H1 (cell line): ENCODE data around the gene RETREG1. TPM values are rescaled to one million over a fixed set of nuclear protein-coding genes. Genes with fewer than 3 reads are reported as not detected.

Experiments
- CTCF ChIA-PET: fragments of 300-600 bp; sonication (Branson Sonifier 250); formaldehyde crosslinking; loops from one replicate; lab custom pipeline; 2021; ENCODE audit not compliant: partially characterized antibody; lab: Charles Lee
- POLR2A ChIA-PET: fragments of 300-600 bp; sonication (Branson Sonifier 250); formaldehyde crosslinking; loops from one replicate; lab custom pipeline; 2021; ENCODE audit warnings: inconsistent platforms; ENCODE audit not compliant: partially characterized antibody; lab: Charles Lee
- DNase-seq, 2 experiments: peaks; one replicate each; pipeline versions ENCODE4 v3.0.0 to v3.0.0-alpha.2; 2010 to 2022; ENCODE audit warnings: low spot score in 2 of 2, low read depth in 1 of 2, mixed read lengths in 1 of 2
- FAIRE-seq: peaks from 2 replicates; lab custom pipeline; 2011; peaks lifted over from hg19 to GRCh38; lab: Jason Lieb, UNC
- H2AFZ ChIP-seq: 2 replicates; pipeline ENCODE4 v1.8.1; 2012; ENCODE audit warnings: low read length, inconsistent platforms
- H2AK5ac ChIP-seq: 2 replicates; pipeline ENCODE4 v1.6.1; 2013; ENCODE audit warnings: low read depth, low read length
- H2BK120ac ChIP-seq: replicated peaks from 2 replicates; pipeline ENCODE3; 2013; ENCODE audit warnings: low read depth, low read length, inconsistent platforms
- H2BK12ac ChIP-seq: 2 replicates; pipeline ENCODE4 v1.6.1; 2013; ENCODE audit warnings: low read depth, low read length
- H2BK15ac ChIP-seq: 2 replicates; pipeline ENCODE4 v1.6.1; 2013; ENCODE audit warnings: low read length
- H2BK20ac ChIP-seq: 2 replicates; pipeline ENCODE4 v1.6.1; 2013; ENCODE audit warnings: low read length
- H2BK5ac ChIP-seq: 2 replicates; pipeline ENCODE4 v1.6.1; 2013; ENCODE audit warnings: low read depth, low read length
- H3K14ac ChIP-seq: 2 replicates; pipeline ENCODE4 v1.6.1; 2013; ENCODE audit warnings: inconsistent platforms; ENCODE audit not compliant: insufficient read length
- H3K18ac ChIP-seq: 2 replicates; pipeline ENCODE4 v1.6.1; 2013; ENCODE audit warnings: low read length; ENCODE audit errors: extremely low read depth
- H3K23ac ChIP-seq: 2 replicates; pipeline ENCODE4 v1.6.1; 2013; ENCODE audit warnings: inconsistent platforms; ENCODE audit not compliant: insufficient read length
- H3K23me2 ChIP-seq: 2 replicates; pipeline ENCODE4 v1.6.1; 2013; ENCODE audit warnings: low read depth, low read length
- H3K27ac ChIP-seq: 2 replicates; pipeline ENCODE4 v1.6.1; 2011; ENCODE audit warnings: low read depth, low read length, inconsistent platforms
- H3K27me3 ChIP-seq, 4 experiments: replicated peaks in 1 of 4; 1 replicate in 1 of 4; 2 replicates in 3 of 4; pipeline versions ENCODE4 v1.6.1 to v1.8.1; 2011 to 2013; ENCODE audit warnings: low read length in 3 of 4, mild to moderate bottlenecking in 3 of 4, inconsistent platforms in 2 of 4, mixed read lengths in 2 of 4, moderate library complexity in 1 of 4; ENCODE audit not compliant: control insufficient read depth in 3 of 4, insufficient read depth in 3 of 4; ENCODE audit errors: extremely low read depth in 1 of 4
- H3K36me3 ChIP-seq, 4 experiments: 2 replicates each; pipeline versions ENCODE4 v1.6.1 to v1.8.1; 2011 to 2013; ENCODE audit warnings: mild to moderate bottlenecking in 4 of 4, low read length in 3 of 4, moderate library complexity in 2 of 4, control low read depth in 1 of 4, inconsistent platforms in 1 of 4; ENCODE audit not compliant: insufficient read depth in 4 of 4, control insufficient read depth in 2 of 4
- H3K4ac ChIP-seq: replicated peaks from 2 replicates; pipeline ENCODE3; 2013; ENCODE audit warnings: low read length, low read depth, mixed read lengths, inconsistent platforms; ENCODE audit not compliant: insufficient read length
- H3K4me1 ChIP-seq, 4 experiments: replicated peaks in 1 of 4; 1 replicate in 1 of 4; 2 replicates in 3 of 4; pipeline versions ENCODE4 v1.6.1 to v1.8.1; 2011 to 2013; ENCODE audit warnings: low read length in 3 of 4, inconsistent platforms in 2 of 4, mixed read lengths in 1 of 4; ENCODE audit not compliant: insufficient read depth in 4 of 4, control insufficient read depth in 3 of 4
- H3K4me2 ChIP-seq, 2 experiments: 2 replicates each; pipeline versions ENCODE4 v1.6.1 to v1.8.1; 2011 to 2013; ENCODE audit warnings: low read depth in 2 of 2, low read length in 2 of 2, control low read depth in 1 of 2, inconsistent platforms in 1 of 2, mild to moderate bottlenecking in 1 of 2; ENCODE audit not compliant: insufficient read depth in 1 of 2
- H3K4me3 ChIP-seq, 4 experiments: fragments of 200-600, 300-600 bp in 1 of 4; sonication (generic), shearing (Covaris generic), sonication (Bioruptor Twin) in 1 of 4; 2 replicates each; pipeline versions ENCODE4 v1.5.1 to v1.8.1; 2011 to 2016; ENCODE audit warnings: low read length in 4 of 4, low read depth in 3 of 4, control low read depth in 2 of 4, inconsistent platforms in 2 of 4, mild to moderate bottlenecking in 2 of 4, mixed read lengths in 1 of 4, moderate library complexity in 1 of 4; ENCODE audit not compliant: insufficient read depth in 2 of 4; ENCODE audit errors: extremely low read depth in 1 of 4
- H3K56ac ChIP-seq: replicated peaks from 2 replicates; pipeline ENCODE3; 2013; ENCODE audit warnings: low read depth, mild to moderate bottlenecking, mixed read lengths, low read length, inconsistent platforms; ENCODE audit not compliant: insufficient read length
- H3K79me1 ChIP-seq: 2 replicates; pipeline ENCODE4 v1.6.1; 2013; ENCODE audit warnings: low read depth, low read length, control low read depth
- H3K79me2 ChIP-seq, 2 experiments: 2 replicates each; pipeline versions ENCODE4 v1.6.1 to v1.8.1; 2012 to 2013; ENCODE audit warnings: low read length in 2 of 2, mild to moderate bottlenecking in 2 of 2, inconsistent platforms in 1 of 2; ENCODE audit not compliant: insufficient read depth in 2 of 2, control insufficient read depth in 1 of 2
- H3K9ac ChIP-seq, 4 experiments: replicated peaks in 1 of 4; 1 replicate in 1 of 4; 2 replicates in 3 of 4; pipeline versions ENCODE4 v1.6.1 to v1.8.1; 2011 to 2013; ENCODE audit warnings: low read depth in 3 of 4, low read length in 3 of 4, control low read depth in 2 of 4, mild to moderate bottlenecking in 2 of 4, moderate library complexity in 2 of 4, inconsistent platforms in 1 of 4; ENCODE audit errors: extremely low read depth in 1 of 4
- H3K9me3 ChIP-seq, 2 experiments: 2 replicates each; pipeline versions ENCODE4 v1.6.1 to v1.8.1; 2012 to 2013; ENCODE audit warnings: mild to moderate bottlenecking in 2 of 2, moderate library complexity in 2 of 2, control low read depth in 1 of 2, inconsistent platforms in 1 of 2, low read depth in 1 of 2, low read length in 1 of 2, mixed read lengths in 1 of 2; ENCODE audit not compliant: insufficient read depth in 2 of 2
- H4K20me1 ChIP-seq, 2 experiments: replicated peaks in 1 of 2; 2 replicates each; pipeline versions ENCODE3 to v1.8.1; 2011 to 2013; ENCODE audit warnings: inconsistent platforms in 2 of 2, low read length in 2 of 2, mild to moderate bottlenecking in 1 of 2; ENCODE audit not compliant: insufficient read depth in 2 of 2, control insufficient read depth in 1 of 2
- H4K5ac ChIP-seq: 2 replicates; pipeline ENCODE4 v1.6.1; 2013; ENCODE audit warnings: low read length, low read depth, mixed read lengths, inconsistent platforms; ENCODE audit not compliant: insufficient read length
- H4K8ac ChIP-seq: 2 replicates; pipeline ENCODE4 v1.8.0; 2013; ENCODE audit warnings: mild to moderate bottlenecking, moderate library complexity, low read length, inconsistent platforms; ENCODE audit not compliant: insufficient read depth; ENCODE audit errors: extremely low read depth
- H4K91ac ChIP-seq: replicated peaks from 2 replicates; pipeline ENCODE3; 2013; ENCODE audit warnings: low read length, mixed read lengths, inconsistent platforms; ENCODE audit not compliant: insufficient read length
- BCL11A ChIP-seq, 2 experiments: IDR thresholded peaks; one replicate each; pipeline ENCODE4 v1.6.1; 2011; ENCODE audit warnings: low read depth in 2 of 2, low read length in 2 of 2, mild to moderate bottlenecking in 2 of 2
- EZH2 ChIP-seq: fragments of 200-600 bp; sonication (generic); IDR thresholded peaks from 2 replicates; pipeline ENCODE4 v1.7.1; 2012; ENCODE audit warnings: low read depth, mild to moderate bottlenecking, moderate library complexity, low read length, inconsistent platforms; ENCODE audit not compliant: severe bottlenecking
- HDAC6 ChIP-seq: IDR thresholded peaks from one replicate; pipeline ENCODE4 v1.7.1; 2012; ENCODE audit warnings: low read depth, mild to moderate bottlenecking, inconsistent platforms, low read length, moderate library complexity
- RBBP5 ChIP-seq: IDR thresholded peaks from 2 replicates; pipeline ENCODE4 v1.7.1; 2012; ENCODE audit warnings: low read depth, mild to moderate bottlenecking, inconsistent platforms, low read length, moderate library complexity, borderline replicate concordance
- SIN3A ChIP-seq, 2 experiments: IDR thresholded peaks in 1 of 2; conservative IDR thresholded peaks in 1 of 2; 2 replicates each; pipeline ENCODE4 v1.6.1; 2011 to 2012; ENCODE audit warnings: low read length in 2 of 2, improper control_type of control experiment in 1 of 2, low read depth in 1 of 2, mild to moderate bottlenecking in 1 of 2
- SP4 ChIP-seq: IDR thresholded peaks from 2 replicates; pipeline ENCODE4 v1.6.1; 2012; ENCODE audit warnings: low read length, inconsistent platforms
- TCF12 ChIP-seq: IDR thresholded peaks from 2 replicates; pipeline ENCODE4 v1.6.1; 2011; ENCODE audit warnings: low read depth, mild to moderate bottlenecking, low read length
- USF2 ChIP-seq: IDR thresholded peaks from 2 replicates; pipeline ENCODE4 v1.6.1; 2011; ENCODE audit warnings: low read length, improper control_type of control experiment
- WGBS, 2 experiments: shearing (Covaris generic) in 1 of 2; methylation state at CpG; one replicate each; pipeline versions ENCODE4 v1.1.6 to v1.1.7; 2013 to 2015; ENCODE audit warnings: low lambda C conversion rate in 2 of 2, mixed read lengths in 2 of 2, inconsistent platforms in 1 of 2, low coverage in 1 of 2, missing lambda C conversion rate in 1 of 2; ENCODE audit not compliant: insufficient replicate concordance in 2 of 2, insufficient coverage in 1 of 2, insufficient read length in 1 of 2; ENCODE audit errors: extremely low coverage in 1 of 2, missing lambda C conversion rate in 1 of 2; 5-methylcytosine and 5-hydroxymethylcytosine counted together
- polyA plus RNA-seq, 7 experiments: library from polyadenylated mRNA; depleted of rRNA in 3 of 7; stranded (reverse) in 5 of 7; unstranded in 2 of 7; fragments of >200 nt in 5 of 7; fragments of 200-250 nt in 2 of 7; gene quantifications; 1 replicate in 5 of 7; 2 replicates in 1 of 7; 4 replicates in 1 of 7; pipeline versions ENCODE4 v1.2.1 to v1.2.3, GENCODE V29; 2011 to 2013; ENCODE audit warnings: missing spikeins in 2 of 7, mixed read lengths in 2 of 7
- total RNA-seq: library from RNA; stranded (reverse); fragmentation: NEBNext Ultra II Directional; extraction: Animal tissue kit (Norgen Biotek cat#: 25700); gene quantifications from 2 replicates; pipeline ENCODE4 v1.2.1, GENCODE V29; 2021
- TF ChIP-seq, protein P1 (sequence below), 3 experiments: IDR thresholded peaks; 1 replicate in 2 of 3; 2 replicates in 1 of 3; pipeline versions ENCODE4 v1.5.1 to v1.6.1; 2011; ENCODE audit warnings: low read length in 3 of 3, mild to moderate bottlenecking in 3 of 3, inconsistent platforms in 2 of 3, low read depth in 1 of 3, moderate library complexity in 1 of 3; ENCODE audit not compliant: insufficient read depth in 1 of 3; ENCODE audit errors: control extremely low read depth in 1 of 3

RETREG1 gene
- total and polyA plus RNA-seq, 2 of the 8 experiments (the other 6 are each of a cell fraction or from before 2014, with no cell fraction given): 0.62 to 1.9 TPM

GRCh38 chr5:16531063-16531648 lies 85.6 kb downstream of the RETREG1 start:
- H3K4me2 ChIP-seq: no peak overlapping the region
- H3K4ac ChIP-seq: no peak overlapping the region
- TF ChIP-seq RBBP5: no peak
- no peak for TF ChIP-seq HDAC6
- TF ChIP-seq EZH2: no peak
- TF ChIP-seq USF2: no peak
- TF ChIP-seq, protein P1, sequence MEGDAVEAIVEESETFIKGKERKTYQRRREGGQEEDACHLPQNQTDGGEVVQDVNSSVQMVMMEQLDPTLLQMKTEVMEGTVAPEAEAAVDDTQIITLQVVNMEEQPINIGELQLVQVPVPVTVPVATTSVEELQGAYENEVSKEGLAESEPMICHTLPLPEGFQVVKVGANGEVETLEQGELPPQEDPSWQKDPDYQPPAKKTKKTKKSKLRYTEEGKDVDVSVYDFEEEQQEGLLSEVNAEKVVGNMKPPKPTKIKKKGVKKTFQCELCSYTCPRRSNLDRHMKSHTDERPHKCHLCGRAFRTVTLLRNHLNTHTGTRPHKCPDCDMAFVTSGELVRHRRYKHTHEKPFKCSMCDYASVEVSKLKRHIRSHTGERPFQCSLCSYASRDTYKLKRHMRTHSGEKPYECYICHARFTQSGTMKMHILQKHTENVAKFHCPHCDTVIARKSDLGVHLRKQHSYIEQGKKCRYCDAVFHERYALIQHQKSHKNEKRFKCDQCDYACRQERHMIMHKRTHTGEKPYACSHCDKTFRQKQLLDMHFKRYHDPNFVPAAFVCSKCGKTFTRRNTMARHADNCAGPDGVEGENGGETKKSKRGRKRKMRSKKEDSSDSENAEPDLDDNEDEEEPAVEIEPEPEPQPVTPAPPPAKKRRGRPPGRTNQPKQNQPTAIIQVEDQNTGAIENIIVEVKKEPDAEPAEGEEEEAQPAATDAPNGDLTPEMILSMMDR (IDR thresholded peaks at IDR 0.05; ENCODE audit: control extremely low read depth in 1 of 3, insufficient read depth in 1 of 3, low read depth in 1 of 3, low read length in 3 of 3): no peak
- TF ChIP-seq TCF12: no peak
- no peak for TF ChIP-seq SIN3A (conservative IDR thresholded peaks at IDR 0.05 in 1 of 2, IDR thresholded peaks at IDR 0.05 in 1 of 2; ENCODE audit: low read depth in 1 of 2, low read length in 2 of 2)
- no peak for TF ChIP-seq BCL11A (IDR thresholded peaks at IDR 0.05; ENCODE audit: low read depth in 2 of 2, low read length in 2 of 2)
- no peak for TF ChIP-seq SP4
- TF ChIP-seq, all 59 proteins: peak for 0
- H2BK5ac ChIP-seq: no peak overlapping the region
- H3K4me1 ChIP-seq: no peaks in the 10 kb centered on the region
- no peak overlapping the region for H3K4me3 ChIP-seq
- no peak overlapping the region for H2BK20ac ChIP-seq
- H3K9me3 ChIP-seq: no peaks in the 10 kb centered on the region
- H2BK12ac ChIP-seq: no peak overlapping the region
- 90% methylated on average over 4 of the region's 4 CpGs; no CpG with 5 or more reads in 1 of the 2 experiments for WGBS, 2 experiments
- no peak overlapping the region for H2AK5ac ChIP-seq
- H3K56ac ChIP-seq: no peak overlapping the region
- no peak overlapping the region for H3K18ac ChIP-seq
- no peak for FAIRE-seq
- no peak overlapping the region for H2AFZ ChIP-seq
- no peaks in the 10 kb centered on the region for H3K79me2 ChIP-seq
- H3K14ac ChIP-seq: no peak overlapping the region
- no peaks in the 10 kb centered on the region for H3K23me2 ChIP-seq
- no peak overlapping the region for H3K23ac ChIP-seq
- no peak overlapping the region for H2BK120ac ChIP-seq
- H3K27me3 ChIP-seq: no peaks in the 10 kb centered on the region
- no peak overlapping the region for H4K5ac ChIP-seq
- H3K9ac ChIP-seq: no peak overlapping the region
- no peak for DNase-seq
- no peak overlapping the region for H4K8ac ChIP-seq
- no peak overlapping the region for H4K91ac ChIP-seq
- H3K27ac ChIP-seq: no peak overlapping the region
- no peaks in the 10 kb centered on the region for H3K36me3 ChIP-seq
- H3K79me1 ChIP-seq: no peaks in the 10 kb centered on the region; the same call in 1 of the 2 replicates
- POLR2A ChIA-PET: no interaction called here
- H2BK15ac ChIP-seq: no peak overlapping the region
- CTCF ChIA-PET: interaction anchor here (0.8 to 1.0 kb wide), 2 partner anchors 9 to 659 kb away, joined by 3 to 4 read pairs; no protein-coding TSS in a partner anchor
- no peaks in the 10 kb centered on the region for H4K20me1 ChIP-seq
